EL (cell line): ENCODE data around the gene IGSF9B.

Experiments
- DNase-seq: peaks from one replicate; pipeline ENCODE4 v3.0.0-alpha.2; 2016

Gene IGSF9B

GRCh38 chr11:133984828-133985227 is 28.1 kb upstream of the IGSF9B start:
- DNase-seq: no peak

DNA sequence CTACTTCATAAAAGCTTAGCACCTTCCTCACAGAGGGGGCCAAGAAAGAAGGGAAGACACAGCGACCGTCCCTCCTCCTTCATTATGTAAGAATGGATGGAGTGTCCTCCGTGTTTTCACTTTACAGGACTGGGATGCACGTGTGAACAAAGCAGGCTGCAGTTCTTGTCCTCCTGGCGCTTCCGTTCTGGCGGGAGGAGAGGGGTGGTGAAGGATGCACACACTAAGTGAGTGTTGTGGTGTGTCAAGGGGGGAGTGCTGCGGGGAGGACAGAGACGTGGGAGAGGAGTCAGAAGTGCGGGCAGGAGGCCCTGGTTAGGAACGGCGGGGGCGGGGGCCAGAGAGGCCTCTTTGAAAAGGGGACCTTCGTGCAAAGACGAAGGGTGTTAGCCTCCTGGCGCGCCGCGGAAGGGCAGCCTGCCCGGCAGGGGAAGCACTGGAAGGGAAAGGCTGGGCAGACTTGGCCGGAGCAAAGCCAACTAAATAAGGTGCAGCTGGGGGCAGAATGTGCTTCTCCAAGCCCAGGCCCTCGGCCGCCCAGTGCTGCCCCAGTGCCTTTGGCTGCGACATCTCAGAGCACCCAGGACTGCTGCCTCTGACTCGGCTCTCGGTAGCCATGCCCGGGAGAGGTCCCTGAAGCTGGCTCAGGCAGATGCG is 27.0 kb upstream of the IGSF9B start:
- no peak for DNase-seq

DNA sequence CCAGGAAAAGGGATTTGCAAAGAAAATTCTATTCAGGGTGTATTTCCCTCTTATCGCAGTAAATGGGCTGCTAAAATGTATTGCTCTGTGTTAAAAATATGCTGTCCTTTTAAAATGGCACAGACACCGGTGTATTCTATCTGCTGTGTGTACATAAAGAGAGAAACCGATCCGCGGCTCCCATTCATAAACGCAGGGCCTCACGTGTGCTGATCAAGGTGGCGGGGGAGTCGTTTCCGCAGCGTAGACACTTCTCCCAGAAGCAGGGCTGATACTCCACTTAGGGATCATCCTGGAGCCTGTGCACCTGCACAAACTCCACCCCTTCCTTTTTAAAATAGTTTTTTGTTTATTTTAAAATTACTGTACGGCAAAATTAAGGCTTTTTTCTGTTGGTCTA is 26.1 kb upstream of the IGSF9B start:
- no peak for DNase-seq

- DNase-seq: no peak
These were observed 25.4 kb upstream of the IGSF9B start for GRCh38 chr11:133982151-133982550.

DNA sequence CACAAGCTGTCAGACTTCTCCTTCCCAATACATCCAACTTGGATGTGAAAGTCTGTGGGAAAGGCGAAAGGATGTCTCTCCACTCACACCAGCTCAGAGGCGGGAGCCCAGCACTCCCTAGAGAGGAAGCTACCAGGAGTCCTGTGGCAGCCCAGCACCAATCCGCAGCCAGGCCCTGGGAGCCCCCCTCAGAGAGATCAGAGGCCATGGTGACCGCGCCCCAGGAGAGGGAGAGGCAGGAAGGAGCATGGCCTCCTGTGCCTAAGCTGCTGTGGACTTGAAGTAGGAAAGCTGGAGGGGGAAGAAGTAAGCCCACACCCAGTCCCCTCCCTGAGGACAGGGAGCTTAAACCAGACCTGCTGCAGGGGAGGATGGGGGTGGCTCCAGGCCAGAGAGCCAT is 24.4 kb upstream of the IGSF9B start:
- DNase-seq: no peak

- DNase-seq: no peak
These were observed 23.9 kb upstream of the IGSF9B start for GRCh38 chr11:133980665-133981064.

- DNase-seq: peak; percentile 37
These were observed 22.0 kb upstream of the IGSF9B start for GRCh38 chr11:133978794-133979193.

DNA sequence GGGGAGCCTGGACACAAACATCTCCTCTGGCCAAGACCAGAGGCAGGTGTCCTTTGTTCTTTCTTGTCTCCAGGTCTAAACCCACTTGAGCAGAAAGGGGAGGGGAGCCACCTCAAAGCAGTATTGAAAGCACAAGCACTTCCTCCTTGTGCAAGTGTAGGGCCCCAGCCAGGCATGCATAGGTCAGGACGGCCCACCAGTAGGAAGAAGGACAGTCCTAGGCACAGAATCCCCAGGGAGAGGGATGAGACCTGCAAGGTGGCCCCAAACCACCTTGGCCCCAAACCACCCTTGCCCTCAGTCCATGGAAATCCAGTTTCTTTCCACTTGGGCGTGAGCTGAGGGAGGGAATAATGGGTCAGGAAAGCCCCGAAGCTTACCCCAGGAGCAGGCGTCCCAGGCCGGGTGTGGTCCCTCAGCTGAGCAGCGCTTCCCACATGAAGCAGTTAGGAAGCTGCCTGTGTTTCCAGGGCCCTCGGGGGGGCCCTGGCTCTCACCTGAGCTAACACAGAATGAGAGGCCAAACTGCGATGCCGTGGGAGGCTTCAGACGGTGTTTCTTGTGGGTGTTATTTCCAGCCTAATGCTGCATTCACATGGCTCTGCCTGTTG is 20.4 kb upstream of the IGSF9B start:
- DNase-seq: no peak

GRCh38 chr11:133975488-133975849 is 18.7 kb upstream of the IGSF9B start:
- DNase-seq: no peak

DNA sequence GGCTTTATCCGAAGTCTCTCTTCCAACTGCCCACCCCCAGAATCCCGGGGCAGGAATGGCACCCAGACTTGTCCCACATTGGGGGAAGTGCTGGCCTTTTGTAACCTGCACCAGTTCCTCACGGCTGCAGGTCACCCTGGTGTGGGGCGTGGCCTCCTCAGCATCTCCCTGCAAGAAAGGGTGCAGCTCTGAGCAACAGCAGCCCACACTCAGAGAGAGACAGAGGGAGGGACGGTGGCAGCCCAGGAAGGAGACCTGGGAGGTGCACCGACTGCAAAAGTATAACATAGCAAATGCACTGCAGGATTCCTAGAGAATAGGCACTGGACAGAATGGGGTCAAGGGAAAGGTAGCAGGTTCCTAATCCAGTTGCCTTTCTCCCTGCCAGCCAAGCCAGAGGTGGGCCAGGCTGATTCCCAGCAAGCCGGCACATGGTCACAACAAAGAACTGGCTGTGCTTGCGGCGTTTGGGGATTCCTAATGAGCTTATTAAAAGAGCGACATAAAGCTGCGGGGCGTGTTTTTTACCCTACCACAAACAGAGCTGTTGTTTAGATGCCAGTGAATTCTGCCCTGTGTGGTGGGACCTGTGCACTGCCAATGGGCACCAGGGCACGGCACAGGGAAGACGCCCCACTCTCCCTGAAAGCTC is 18.2 kb upstream of the IGSF9B start:
- DNase-seq: no peak

GRCh38 chr11:133971881-133972280 is 15.1 kb upstream of the IGSF9B start:
- DNase-seq: no peak

- no peak for DNase-seq
These were observed 12.3 kb upstream of the IGSF9B start for GRCh38 chr11:133969112-133969511.

GRCh38 chr11:133968300-133968699 is 11.5 kb upstream of the IGSF9B start:
- no peak for DNase-seq

DNA sequence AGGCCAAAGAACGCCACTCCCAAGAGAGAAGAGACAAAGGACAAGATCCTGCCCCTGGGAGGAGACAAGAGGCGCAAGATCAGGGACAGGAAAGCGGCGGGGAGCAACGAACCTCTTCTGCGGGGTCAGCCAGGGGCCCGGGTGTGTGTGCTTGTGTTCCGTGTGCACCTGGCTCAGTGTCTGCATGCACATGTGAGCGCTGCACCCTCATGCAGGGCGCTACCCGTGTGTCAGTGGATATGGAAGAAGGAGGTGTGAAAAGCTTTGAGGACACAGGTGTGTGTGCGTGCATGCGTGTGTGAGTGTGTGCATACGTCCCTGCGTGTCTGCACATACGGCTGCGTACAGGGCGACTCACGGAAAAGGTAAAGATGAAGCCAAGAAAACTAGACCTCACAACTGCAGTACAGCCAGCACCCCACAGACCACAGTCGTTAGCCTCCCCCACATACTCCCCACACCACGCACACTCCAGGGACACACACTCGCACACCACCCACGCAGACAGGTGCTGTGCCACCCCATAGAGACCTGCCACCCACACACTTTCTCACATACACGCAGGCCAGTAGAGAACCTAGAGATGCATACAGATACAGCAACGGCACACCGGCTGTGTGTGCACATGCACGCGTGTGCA is 11.0 kb upstream of the IGSF9B start:
- no peak for DNase-seq

GRCh38 chr11:133966921-133967598 is 10.3 kb upstream of the IGSF9B start:
- DNase-seq: no peak

DNA sequence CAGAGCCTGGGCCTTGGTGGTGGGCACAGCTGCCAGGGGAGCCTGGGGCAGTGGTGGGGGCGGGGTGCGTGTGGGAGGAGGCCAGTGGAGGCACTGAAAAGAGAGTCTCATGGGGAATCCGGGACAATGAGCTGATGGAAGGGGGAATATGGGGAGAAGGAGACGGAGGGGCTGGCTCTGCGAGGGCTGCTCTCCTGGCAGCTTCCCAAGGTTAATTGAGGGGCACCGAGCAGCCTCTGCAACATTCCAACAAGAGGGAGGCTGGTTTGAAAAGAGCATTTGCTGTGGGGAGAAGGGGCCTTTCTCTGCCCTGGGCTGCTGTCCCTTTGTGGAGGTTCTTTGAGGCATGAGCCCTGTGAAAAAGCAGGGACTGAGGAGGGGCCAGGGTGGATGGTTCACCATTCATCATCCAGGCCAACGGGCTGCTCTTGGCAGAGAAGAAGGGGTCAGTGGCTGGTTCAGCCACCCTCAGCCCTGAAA is 9.4 kb upstream of the IGSF9B start:
- no peak for DNase-seq

DNA sequence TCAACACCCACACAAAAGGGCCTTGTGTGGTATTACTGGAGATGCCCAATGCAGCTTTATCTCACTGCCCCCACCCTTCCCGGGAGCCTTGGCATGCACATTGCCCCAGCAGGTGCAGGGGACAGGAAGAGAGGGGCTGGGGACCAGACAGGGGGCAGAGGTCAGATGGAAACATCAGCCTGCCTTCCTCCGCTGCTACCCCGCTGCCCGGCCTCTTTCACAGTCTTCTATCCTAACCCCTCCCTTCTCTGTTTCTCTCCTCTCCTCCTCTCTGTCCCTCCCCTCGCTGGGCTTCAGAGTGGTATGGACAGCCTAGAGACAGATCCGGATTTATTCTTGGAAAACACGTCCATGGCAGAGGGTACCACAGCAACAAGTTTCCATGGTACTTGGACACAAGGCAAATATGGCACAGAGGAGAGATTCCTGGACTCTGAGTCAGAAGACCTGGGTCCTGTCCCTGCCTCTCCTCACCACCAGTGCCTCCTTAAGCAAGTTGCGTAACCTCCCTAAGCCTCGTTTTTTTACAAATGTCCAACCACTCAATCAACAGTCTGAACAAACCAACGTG is 8.3 kb upstream of the IGSF9B start:
- peak; percentile 37 for DNase-seq

GRCh38 chr11:133964356-133964755 is 7.6 kb upstream of the IGSF9B start:
- no peak for DNase-seq

GRCh38 chr11:133961890-133962289 is 5.1 kb upstream of the IGSF9B start:
- no peak for DNase-seq

DNA sequence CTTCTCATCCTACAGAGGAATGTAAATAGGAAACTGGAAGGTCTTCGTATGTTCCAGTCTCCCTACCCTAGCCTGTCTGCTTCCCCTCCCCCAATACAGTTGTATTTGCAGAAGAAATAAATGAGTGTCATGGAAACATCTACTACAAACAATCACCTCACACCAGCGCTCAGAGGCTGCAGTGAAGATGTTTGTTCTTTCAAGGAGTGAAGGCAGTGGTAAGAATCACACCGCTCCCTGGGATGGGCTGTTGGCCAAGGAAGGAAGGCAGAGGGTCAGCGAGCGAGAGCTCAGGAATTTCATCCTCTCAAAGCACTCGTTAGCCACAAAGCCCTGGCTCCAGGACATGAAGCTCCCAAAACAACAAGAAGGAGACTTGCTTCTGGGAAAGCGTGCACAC is 1.1 kb upstream of the IGSF9B start:
- peak; percentile 21 for DNase-seq

DNA sequence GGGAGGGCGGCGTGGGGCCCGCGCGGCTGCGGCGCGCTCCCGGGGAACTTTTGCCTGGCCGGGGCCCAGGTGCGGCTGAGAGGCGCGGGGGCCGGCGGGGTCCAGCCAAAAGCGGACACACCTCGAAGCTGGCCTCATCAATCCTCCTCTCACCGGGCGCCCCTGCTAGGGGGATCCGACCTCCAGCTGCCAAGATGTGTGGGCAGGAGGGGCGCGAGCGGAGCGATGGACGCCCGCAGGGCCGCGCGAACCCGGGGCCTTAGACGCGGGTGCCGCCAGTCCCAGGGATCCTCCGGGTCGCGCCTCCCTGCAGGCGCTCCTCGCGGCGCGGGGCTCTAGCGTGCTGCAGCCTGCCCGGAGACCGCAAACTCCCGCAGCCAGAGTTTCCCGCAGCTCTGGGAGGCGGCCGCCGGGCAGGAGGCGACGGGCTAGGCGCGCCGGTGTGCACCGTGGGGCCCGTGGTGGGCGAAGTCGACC is 785 bp downstream of the IGSF9B start:
- DNase-seq: no peak

DNA sequence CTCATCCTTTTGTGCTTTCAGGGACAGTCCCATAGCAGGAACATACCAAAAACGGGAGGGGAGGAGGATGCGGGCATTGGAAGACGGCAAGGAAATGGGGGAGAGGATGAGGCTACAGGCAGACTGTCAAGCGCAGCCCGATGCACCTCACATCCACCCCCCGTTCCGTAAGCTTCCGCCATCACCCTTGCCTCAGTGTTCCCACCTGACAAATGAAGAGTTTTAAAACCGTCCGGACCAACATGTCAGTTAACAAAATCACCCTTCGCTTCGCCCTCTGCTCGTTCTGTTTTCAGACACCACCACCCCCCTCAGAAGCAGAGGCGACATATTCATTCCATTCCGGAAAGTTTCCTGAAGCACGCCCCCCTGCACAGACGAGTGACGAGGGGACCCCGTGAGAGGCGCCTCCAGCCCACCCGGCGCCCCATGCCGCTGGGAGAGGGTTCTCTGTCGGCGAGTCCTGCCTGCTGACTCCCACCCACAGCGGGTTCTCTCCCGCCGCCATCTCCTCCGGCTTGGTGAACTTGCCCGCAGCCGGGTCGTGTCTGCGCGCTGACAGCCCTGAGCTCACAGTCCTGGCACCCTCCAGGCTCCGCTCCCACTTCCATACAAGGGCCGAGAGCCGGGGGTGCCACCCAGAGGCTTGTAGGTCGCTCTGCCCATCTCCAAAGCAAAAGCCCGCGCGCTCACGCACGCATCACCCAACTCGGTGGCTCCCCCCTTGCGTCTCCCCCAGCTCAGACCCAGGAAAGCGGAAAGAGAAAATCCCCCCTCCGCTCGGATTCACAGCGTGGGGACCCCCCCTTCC is 1.5 kb downstream of the IGSF9B start:
- DNase-seq: no peak
